Vagina (tissue), 2 donors: Measurements from ENCODE around the gene PDE1C. TPM values are rescaled to one million over a fixed set of nuclear protein-coding genes. Genes with fewer than 3 reads are reported as not detected.

Experiments used
- DNase-seq, 2 donors: peaks; one replicate each; pipeline ENCODE4 v3.0.0-alpha.2; 2017; ENCODE audit errors: extremely low spot score in 2 of 2
- H3K27ac ChIP-seq: fragments of 200-600 bp; sonication (generic); one replicate; pipeline ENCODE4 v1.5.1; 2019
- H3K27me3 ChIP-seq: fragments of 200-600 bp; sonication (generic); one replicate; pipeline ENCODE4 v1.5.1; 2019
- H3K36me3 ChIP-seq, 2 donors: fragments of 200-600 bp; sonication (generic); one replicate each; pipeline ENCODE4 v1.5.1; 2017 to 2019
- H3K4me1 ChIP-seq: fragments of 200-600 bp; sonication (generic); one replicate; pipeline ENCODE4 v1.5.1; 2019
- H3K4me3 ChIP-seq, 2 donors: fragments of 200-600 bp; sonication (generic); 1 replicate in 1 of 2; 2 replicates in 1 of 2; pipeline ENCODE4 v1.5.1; 2016 to 2019
- H3K9me3 ChIP-seq: fragments of 200-600 bp; sonication (generic); one replicate; pipeline ENCODE4 v1.5.1; 2019
- CTCF ChIP-seq, 3 experiments: fragments of 450-650 bp in 2 of 3; fragments of 200-600 bp in 1 of 3; sonication (generic) in 1 of 3; IDR thresholded peaks; one replicate each; pipeline ENCODE4 v1.5.1; 2017 to 2019; ENCODE audit warnings: antibody characterized with exemption in 3 of 3, mild to moderate bottlenecking in 2 of 3, moderate library complexity in 2 of 3
- POLR2A ChIP-seq, 2 donors: fragments of 450-650 bp; IDR thresholded peaks; one replicate each; pipeline ENCODE4 v1.6.1; 2017; ENCODE audit warnings: antibody characterized with exemption in 2 of 2, mild to moderate bottlenecking in 2 of 2, moderate library complexity in 2 of 2
- POLR2AphosphoS5 ChIP-seq, 2 donors: sonication (generic); formaldehyde crosslinking; IDR thresholded peaks; one replicate each; pipeline ENCODE4 v1.9.0; 2017; ENCODE audit warnings: antibody characterized with exemption in 2 of 2, mild to moderate bottlenecking in 2 of 2, low read depth in 1 of 2; ENCODE audit not compliant: insufficient read depth in 1 of 2
- intact Hi-C: fragments of 100-400 bp; cut with DNase I; formaldehyde crosslinking; loops from one replicate; pipeline ENCODE4 v1.15.1; 2023
- total RNA-seq: library from RNA; depleted of rRNA; stranded (reverse); fragments of >200 nt; gene quantifications from one replicate; pipeline ENCODE4 v1.2.3, GENCODE V29; 2016

PDE1C gene
- total RNA-seq, 1 donor from 2014 or later, result 19.2 TPM

GRCh38 chr7:31785101-31785500, 285.1 kb downstream of the PDE1C start:
- H3K4me3 ChIP-seq, result no peak overlapping the region
- H3K36me3 ChIP-seq, result no peaks in the 10 kb centered on the region
- no peak for DNase-seq
- no peaks in the 10 kb centered on the region for H3K4me1 ChIP-seq
- TF ChIP-seq POLR2A (IDR thresholded peaks at IDR 0.05) (no peak), CTCF (IDR thresholded peaks at IDR 0.05) (no peak), POLR2AphosphoS5 (IDR thresholded peaks at IDR 0.05; ENCODE audit: insufficient read depth in 1 of 2, low read depth in 1 of 2) (no peak)
- no peaks in the 10 kb centered on the region for H3K9me3 ChIP-seq
- intact Hi-C loops, result no loop called here
- no peaks in the 10 kb centered on the region for H3K27me3 ChIP-seq
- H3K27ac ChIP-seq, result no peak overlapping the region

GRCh38 chr7:31783221-31783620, 287.0 kb downstream of the PDE1C start:
- Histone ChIP-seq H3K27me3 (no peaks in the 10 kb centered on the region), H3K4me3 (no peak overlapping the region), H3K4me1 (no peaks in the 10 kb centered on the region), H3K36me3 (no peaks in the 10 kb centered on the region), H3K9me3 (no peaks in the 10 kb centered on the region), H3K27ac (no peak overlapping the region)
- intact Hi-C loops, result no loop called here
- TF ChIP-seq POLR2A (IDR thresholded peaks at IDR 0.05), result no peak
- no peak for TF ChIP-seq CTCF (IDR thresholded peaks at IDR 0.05)
- TF ChIP-seq POLR2AphosphoS5 (IDR thresholded peaks at IDR 0.05; ENCODE audit: insufficient read depth in 1 of 2, low read depth in 1 of 2), result no peak
- no peak for DNase-seq

GRCh38 chr7:31782411-31782991, 287.7 kb downstream of the PDE1C start:
- H3K4me1 ChIP-seq, result no peaks in the 10 kb centered on the region
- H3K4me3 ChIP-seq, result no peak overlapping the region
- H3K36me3 ChIP-seq, result no peaks in the 10 kb centered on the region
- no peak overlapping the region for H3K27ac ChIP-seq
- H3K9me3 ChIP-seq, result no peaks in the 10 kb centered on the region
- TF ChIP-seq POLR2A (IDR thresholded peaks at IDR 0.05) (no peak), CTCF (IDR thresholded peaks at IDR 0.05) (peak in 1 of 3 experiments; percentile 21)
- no peaks in the 10 kb centered on the region for H3K27me3 ChIP-seq
- no peak for DNase-seq
- intact Hi-C loops, result no loop called here

GRCh38 chr7:31778296-31778695, 291.9 kb downstream of the PDE1C start:
- intact Hi-C loops, result no loop called here
- Histone ChIP-seq H3K4me3 (no peak overlapping the region), H3K4me1 (no peaks in the 10 kb centered on the region), H3K27me3 (no peaks in the 10 kb centered on the region), H3K9me3 (no peaks in the 10 kb centered on the region), H3K27ac (no peak overlapping the region), H3K36me3 (no peaks in the 10 kb centered on the region)
- DNase-seq, result no peak
- TF ChIP-seq CTCF (IDR thresholded peaks at IDR 0.05), result no peak

GRCh38 chr7:31776616-31777015, 293.6 kb downstream of the PDE1C start:
- H3K9me3 ChIP-seq, result no peaks in the 10 kb centered on the region
- no peaks in the 10 kb centered on the region for H3K27me3 ChIP-seq
- no peak for DNase-seq
- no peaks in the 10 kb centered on the region for H3K4me1 ChIP-seq
- TF ChIP-seq CTCF (IDR thresholded peaks at IDR 0.05) (no peak), POLR2AphosphoS5 (IDR thresholded peaks at IDR 0.05; ENCODE audit: insufficient read depth in 1 of 2, low read depth in 1 of 2) (no peak), POLR2A (IDR thresholded peaks at IDR 0.05) (no peak)
- H3K36me3 ChIP-seq, result no peaks in the 10 kb centered on the region
- no peak overlapping the region for H3K4me3 ChIP-seq
- intact Hi-C loops, result no loop called here
- H3K27ac ChIP-seq, result no peak overlapping the region
